Stimulated activated effector memory CD8-positive, alpha-beta T cell treated with anti-CD3 and anti-CD28 coated beads, Interleukin-12 subunit alpha, Interleukin-12 subunit beta, amount 100 ng/mL, for 72 hours (primary cell): Measurements from ENCODE around the gene CXorf65.

Experiments
- ATAC-seq: fragments of 150-1000 bp; cut with Tn5 transposase; 2 replicates; pipeline ENCODE4 v1.10.0; 2021
- DNase-seq, 2 donors: peaks; one replicate each; pipeline ENCODE4 v3.0.0; 2021 to 2022; ENCODE audit warnings: low spot score in 2 of 2
- H3K27ac Mint-ChIP-seq: one replicate; pipeline ENCODE4 v1.8.0; 2022; ENCODE audit warnings: mild to moderate bottlenecking, mixed read lengths
- H3K36me3 Mint-ChIP-seq: one replicate; pipeline ENCODE4 v1.8.0; 2022; ENCODE audit warnings: mild to moderate bottlenecking, mixed read lengths
- H3K4me1 Mint-ChIP-seq: one replicate; pipeline ENCODE4 v1.8.0; 2022; ENCODE audit warnings: mixed read lengths
- H3K4me3 Mint-ChIP-seq: one replicate; pipeline ENCODE4 v1.8.0; 2022; ENCODE audit warnings: mild to moderate bottlenecking, mixed read lengths
- H3K9me3 Mint-ChIP-seq: one replicate; pipeline ENCODE4 v1.8.0; 2022; ENCODE audit warnings: mixed read lengths

CXorf65 gene

GRCh38 chrX:71095981-71096759 lies 10.4 kb downstream of the CXorf65 start:
- peaks cover 41% of the 10 kb centered on the region for H3K4me1 Mint-ChIP-seq
- peak overlapping the region; percentile 94 for H3K27ac Mint-ChIP-seq
- ATAC-seq = peak; percentile 55
- peaks cover 14% of the 10 kb centered on the region for H3K36me3 Mint-ChIP-seq
- no peaks in the 10 kb centered on the region for H3K9me3 Mint-ChIP-seq
- H3K4me3 Mint-ChIP-seq = peak overlapping the region; percentile 90
- no peak for DNase-seq

DNA sequence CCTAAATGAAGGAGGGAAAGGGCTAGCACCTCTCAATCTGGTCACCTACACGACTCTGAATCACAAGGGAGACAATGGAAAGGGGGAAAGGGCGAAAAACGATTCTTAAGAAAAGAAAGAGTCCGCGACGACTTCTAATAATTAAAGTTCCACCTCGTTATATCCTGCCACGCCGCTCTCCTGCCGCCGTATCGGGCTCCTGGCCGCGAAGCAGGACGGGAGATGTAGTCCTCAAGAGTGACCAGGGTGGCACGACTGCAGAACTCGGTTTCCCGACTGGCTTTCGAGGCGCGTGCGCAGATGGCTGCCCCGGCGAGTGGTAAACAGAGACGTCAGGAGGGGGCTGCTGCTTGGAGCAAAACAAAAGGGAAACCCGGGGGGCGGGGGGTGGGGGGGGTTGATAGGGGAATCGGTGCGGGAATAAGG lies 11.0 kb downstream of the CXorf65 start, which contains the start of gene FOXO4:
Gene FOXO4 (plus strand): TSS at position 297 of the 426 bp plus-strand sequence. CDS start 678 bp downstream, outside the sequence.
- H3K4me3 Mint-ChIP-seq = peak within 1 kb of the TSS; percentile 90
- H3K9me3 Mint-ChIP-seq = no peaks in the 10 kb centered on the region
- peak within 1 kb of the TSS; percentile 94 for H3K27ac Mint-ChIP-seq
- peaks cover 8% of the 10 kb centered on the region for H3K36me3 Mint-ChIP-seq
- peaks cover 35% of the 10 kb centered on the region for H3K4me1 Mint-ChIP-seq
- ATAC-seq (peak; percentile 92), DNase-seq (peak; percentile 69 to 87)

- ATAC-seq = no peak
- Mint-ChIP-seq H3K27ac (peak overlapping the region; percentile 94), H3K4me3 (peak overlapping the region; percentile 90), H3K36me3 (peaks cover 5% of the 10 kb centered on the region), H3K4me1 (peaks cover 32% of the 10 kb centered on the region), H3K9me3 (no peaks in the 10 kb centered on the region)
- DNase-seq = no peak
These were observed 11.5 kb downstream of the CXorf65 start for GRCh38 chrX:71095033-71095432.

DNA sequence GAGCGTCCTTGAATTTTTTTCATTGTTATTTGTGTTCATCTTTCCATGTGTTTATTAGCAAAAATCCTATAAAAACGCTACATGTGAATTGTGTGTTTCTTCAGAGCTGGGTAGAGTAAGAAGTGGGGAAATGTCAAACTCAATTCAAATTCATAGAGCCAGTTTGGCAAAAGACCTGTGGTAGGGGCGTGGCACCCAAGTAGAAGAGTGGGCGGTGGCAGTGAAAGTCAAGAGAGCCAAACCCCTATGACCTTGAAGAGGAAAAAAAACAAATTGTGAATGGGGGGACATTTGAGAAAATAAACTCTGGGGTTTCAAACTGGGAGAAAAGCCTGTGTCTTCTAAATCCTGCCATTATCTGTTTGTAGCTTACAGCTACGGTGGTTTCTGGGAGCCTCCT lies 15.3 kb downstream of the CXorf65 start:
- DNase-seq = no peak
- ATAC-seq = no peak
- peaks cover 9% of the 10 kb centered on the region for H3K4me1 Mint-ChIP-seq
- H3K9me3 Mint-ChIP-seq = no peaks in the 10 kb centered on the region
- H3K27ac Mint-ChIP-seq = no peak overlapping the region
- peaks cover 5% of the 10 kb centered on the region for H3K36me3 Mint-ChIP-seq
- H3K4me3 Mint-ChIP-seq = no peak overlapping the region

- Mint-ChIP-seq H3K4me3 (no peak overlapping the region), H3K36me3 (no peaks in the 10 kb centered on the region), H3K9me3 (no peaks in the 10 kb centered on the region), H3K4me1 (no peaks in the 10 kb centered on the region), H3K27ac (no peak overlapping the region)
- no peak for DNase-seq
- no peak for ATAC-seq
These were observed 20.6 kb downstream of the CXorf65 start for GRCh38 chrX:71085900-71086299.

GRCh38 chrX:71082822-71083221 lies 23.7 kb downstream of the CXorf65 start:
- Mint-ChIP-seq H3K4me1 (no peaks in the 10 kb centered on the region), H3K27ac (no peak overlapping the region), H3K4me3 (no peak overlapping the region), H3K36me3 (no peaks in the 10 kb centered on the region), H3K9me3 (no peaks in the 10 kb centered on the region)
- DNase-seq = no peak
- no peak for ATAC-seq

GRCh38 chrX:71082124-71082647 lies 24.4 kb downstream of the CXorf65 start:
- Mint-ChIP-seq H3K4me3 (no peak overlapping the region), H3K27ac (no peak overlapping the region), H3K36me3 (no peaks in the 10 kb centered on the region), H3K9me3 (no peaks in the 10 kb centered on the region), H3K4me1 (no peaks in the 10 kb centered on the region)
- DNase-seq (no peak), ATAC-seq (no peak)

DNA sequence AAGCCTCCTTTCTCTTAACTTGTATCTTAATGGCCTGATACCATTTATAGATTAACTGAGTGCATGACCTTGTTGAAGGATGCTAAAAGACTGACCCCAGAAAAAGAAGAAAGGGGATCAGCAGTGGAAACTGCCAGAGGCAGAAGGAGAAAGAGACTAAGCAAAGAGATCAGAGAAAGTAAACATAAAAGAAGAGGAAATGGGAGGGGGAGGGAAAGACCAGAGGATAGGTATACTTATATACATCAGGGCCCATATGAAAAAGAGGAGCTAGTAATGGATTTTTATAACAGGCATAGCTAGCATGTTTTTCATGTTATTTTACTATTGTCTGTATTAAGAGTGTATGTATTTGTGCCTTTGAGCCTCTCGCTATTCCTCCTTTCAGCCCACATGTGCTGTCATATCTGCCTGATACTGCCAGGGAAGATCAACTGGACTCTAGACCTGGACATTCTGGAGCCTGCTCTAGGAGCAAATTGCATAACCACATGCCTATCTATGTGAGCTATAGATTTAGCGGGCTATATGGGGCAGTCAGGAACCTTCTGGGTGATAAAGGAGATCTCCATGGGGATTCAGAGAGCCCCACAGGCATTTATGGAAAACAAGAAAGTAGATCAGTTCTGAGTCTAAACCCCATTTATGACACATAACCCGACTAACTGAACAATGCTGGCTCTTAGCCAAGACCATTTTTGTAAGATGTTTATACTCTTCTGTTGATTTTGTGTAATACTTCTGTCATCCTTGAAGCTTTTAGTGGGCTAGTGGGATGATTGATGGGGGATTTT lies 25.0 kb downstream of the CXorf65 start:
- no peaks in the 10 kb centered on the region for H3K9me3 Mint-ChIP-seq
- no peaks in the 10 kb centered on the region for H3K36me3 Mint-ChIP-seq
- ATAC-seq (peak; percentile 45), DNase-seq (no peak)
- no peaks in the 10 kb centered on the region for H3K4me1 Mint-ChIP-seq
- H3K4me3 Mint-ChIP-seq = no peak overlapping the region
- H3K27ac Mint-ChIP-seq = no peak overlapping the region

GRCh38 chrX:71070531-71070930 lies 36.0 kb downstream of the CXorf65 start:
- no peak overlapping the region for H3K27ac Mint-ChIP-seq
- peaks cover 14% of the 10 kb centered on the region for H3K36me3 Mint-ChIP-seq
- peaks cover 5% of the 10 kb centered on the region for H3K4me1 Mint-ChIP-seq
- H3K9me3 Mint-ChIP-seq = no peaks in the 10 kb centered on the region
- DNase-seq = no peak
- ATAC-seq = no peak
- H3K4me3 Mint-ChIP-seq = no peak overlapping the region

- Mint-ChIP-seq H3K27ac (peak within 1 kb of the TSS; percentile 94), H3K9me3 (no peaks in the 10 kb centered on the region), H3K4me1 (peaks cover 12% of the 10 kb centered on the region), H3K36me3 (peaks cover 29% of the 10 kb centered on the region), H3K4me3 (peak within 1 kb of the TSS; percentile 94)
- peak; percentile 97 for ATAC-seq
- DNase-seq = peak; percentile 69 to 89
These were observed 38.3 kb downstream of the CXorf65 start, which contains the start of gene SNX12 for GRCh38 chrX:71068044-71068918. Gene SNX12 (minus strand): TSS chrX:71068334. CDS start chrX:71068306, 28 bp downstream.

GRCh38 chrX:71067712-71068043 lies 38.9 kb downstream of the CXorf65 start:
- ATAC-seq = no peak
- peaks cover 34% of the 10 kb centered on the region for H3K36me3 Mint-ChIP-seq
- peaks cover 12% of the 10 kb centered on the region for H3K4me1 Mint-ChIP-seq
- peak overlapping the region; percentile 94 for H3K4me3 Mint-ChIP-seq
- H3K9me3 Mint-ChIP-seq = no peaks in the 10 kb centered on the region
- peak overlapping the region; percentile 94 for H3K27ac Mint-ChIP-seq
- peak in 1 of 2 donors; percentile 48 for DNase-seq

DNA sequence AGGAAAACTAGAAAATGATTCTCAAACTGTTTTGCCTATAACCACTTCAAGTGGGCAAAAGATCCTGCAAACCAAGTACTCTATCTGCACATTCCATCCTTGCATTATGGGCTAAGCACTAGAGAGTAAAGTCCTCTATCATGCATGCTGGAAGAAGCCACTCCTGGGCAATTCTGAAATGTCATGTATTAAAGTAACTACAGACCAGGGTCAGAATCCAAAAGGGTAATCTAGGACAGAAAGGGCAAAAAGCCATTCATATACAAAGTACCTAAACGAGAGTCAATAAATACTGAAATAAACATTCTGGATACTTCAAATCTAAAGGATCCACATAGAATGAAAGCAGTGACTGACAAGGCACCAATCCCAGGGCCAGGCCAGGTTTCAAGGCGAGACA lies 39.5 kb downstream of the CXorf65 start:
- H3K36me3 Mint-ChIP-seq = peaks cover 40% of the 10 kb centered on the region
- H3K9me3 Mint-ChIP-seq = no peaks in the 10 kb centered on the region
- DNase-seq = no peak
- H3K4me1 Mint-ChIP-seq = peaks cover 12% of the 10 kb centered on the region
- peak overlapping the region; percentile 94 for H3K4me3 Mint-ChIP-seq
- no peak for ATAC-seq
- H3K27ac Mint-ChIP-seq = peak overlapping the region; percentile 94

GRCh38 chrX:71060127-71060526 lies 46.4 kb downstream of the CXorf65 start:
- peaks cover 43% of the 10 kb centered on the region for H3K4me1 Mint-ChIP-seq
- no peak for ATAC-seq
- DNase-seq = no peak
- H3K27ac Mint-ChIP-seq = peak overlapping the region; percentile 71
- no peaks in the 10 kb centered on the region for H3K9me3 Mint-ChIP-seq
- no peak overlapping the region for H3K4me3 Mint-ChIP-seq
- H3K36me3 Mint-ChIP-seq = peaks cover 82% of the 10 kb centered on the region

GRCh38 chrX:71057848-71058530 lies 48.6 kb downstream of the CXorf65 start:
- Mint-ChIP-seq H3K36me3 (peaks cover 67% of the 10 kb centered on the region), H3K27ac (peak overlapping the region; percentile 5), H3K4me1 (peaks cover 35% of the 10 kb centered on the region), H3K4me3 (peak overlapping the region; percentile 28), H3K9me3 (no peaks in the 10 kb centered on the region)
- DNase-seq (no peak), ATAC-seq (no peak)
